ENCODE results near the gene GPR173.

The GPR173 gene

DNA sequence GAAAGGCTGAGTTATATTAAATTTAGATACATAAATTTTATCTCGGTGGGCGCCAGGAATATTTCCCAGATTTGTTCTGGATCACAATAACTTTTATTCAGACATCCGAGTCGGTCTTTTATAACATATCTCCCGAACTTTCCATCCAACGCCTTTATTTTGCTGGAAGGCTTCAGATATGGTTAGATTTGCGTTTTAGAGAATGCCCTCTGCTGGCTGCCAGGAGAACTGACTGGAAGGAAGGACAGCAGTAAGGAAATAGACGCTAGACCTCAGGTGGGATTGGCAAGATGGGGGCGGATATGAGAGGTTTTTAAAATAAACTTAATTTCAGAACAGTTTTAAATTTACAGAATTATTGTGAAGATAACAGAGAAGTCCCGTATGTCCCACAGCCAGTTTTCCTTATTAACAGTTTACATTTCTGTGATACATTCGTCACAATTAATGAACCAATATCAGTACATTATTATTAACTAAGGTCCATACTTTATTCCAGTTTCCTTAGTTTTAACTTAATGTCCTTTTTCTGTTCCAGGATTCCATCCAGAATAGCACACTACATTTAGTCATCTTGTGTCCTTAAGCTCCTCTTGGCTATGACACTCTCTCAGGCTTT is 40.7 kb downstream of the GPR173 start:
- H3K36me3 Mint-ChIP-seq (ENCODE audit: low read depth) = peaks cover 12% of the 10 kb centered on the region
- peaks cover 28% of the 10 kb centered on the region for H3K4me1 Mint-ChIP-seq (ENCODE audit: low read depth)
- H3K27ac Mint-ChIP-seq = peak overlapping the region; percentile 45
- H3K27me3 Mint-ChIP-seq (ENCODE audit: low read depth) = no peaks in the 10 kb centered on the region
- H3K4me3 Mint-ChIP-seq = peak overlapping the region; percentile 91
- H3K9me3 Mint-ChIP-seq = no peaks in the 10 kb centered on the region
- DNase-seq (ENCODE audit: low spot score) = no peak

DNA sequence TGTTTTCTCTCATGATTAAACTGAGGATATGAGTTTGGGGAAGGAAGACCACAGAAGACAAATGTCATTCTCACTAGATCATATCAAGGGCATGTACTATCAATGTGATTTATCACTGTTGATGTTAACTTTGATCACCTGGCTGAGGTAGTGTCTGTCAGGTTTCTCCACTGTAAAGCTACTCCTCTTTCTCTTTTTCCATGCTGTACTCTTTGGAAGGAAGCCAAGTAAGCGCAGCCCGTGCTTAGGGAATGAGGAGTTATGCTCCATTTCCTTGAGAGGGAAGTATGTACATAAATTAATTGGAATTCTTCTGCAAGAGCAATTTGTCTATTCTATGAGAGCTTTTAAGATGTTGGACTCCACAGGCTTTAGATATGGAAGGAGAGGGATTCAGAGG is 41.3 kb downstream of the GPR173 start:
- Mint-ChIP-seq H3K27ac (no peak overlapping the region), H3K4me3 (no peak overlapping the region), H3K27me3 (ENCODE audit: low read depth) (no peaks in the 10 kb centered on the region), H3K36me3 (ENCODE audit: low read depth) (peaks cover 10% of the 10 kb centered on the region), H3K9me3 (no peaks in the 10 kb centered on the region), H3K4me1 (ENCODE audit: low read depth) (peaks cover 26% of the 10 kb centered on the region)
- DNase-seq (ENCODE audit: low spot score) = no peak

DNA sequence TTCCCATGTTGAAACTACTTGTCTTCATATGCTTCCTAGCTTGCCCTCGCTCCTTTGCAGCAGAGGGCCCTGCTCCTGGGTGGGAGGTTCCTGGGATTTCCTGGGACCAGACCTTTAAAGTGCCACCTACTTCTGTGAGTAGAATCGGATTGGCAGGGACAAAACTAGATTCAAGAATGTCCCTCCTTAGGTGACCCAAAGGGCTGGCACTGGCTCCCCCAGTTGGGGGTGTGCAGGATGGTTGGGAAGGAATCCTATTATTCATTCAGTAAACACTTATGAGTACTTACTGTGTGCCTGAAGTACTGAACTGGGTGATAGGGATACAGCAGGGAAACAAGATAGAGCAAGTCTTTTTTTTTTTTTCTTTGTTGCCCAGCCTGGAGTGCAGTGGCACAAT is 42.8 kb downstream of the GPR173 start:
- Mint-ChIP-seq H3K27me3 (ENCODE audit: low read depth) (no peaks in the 10 kb centered on the region), H3K4me1 (ENCODE audit: low read depth) (peaks cover 26% of the 10 kb centered on the region), H3K4me3 (no peak overlapping the region), H3K9me3 (no peaks in the 10 kb centered on the region), H3K36me3 (ENCODE audit: low read depth) (peaks cover 5% of the 10 kb centered on the region), H3K27ac (no peak overlapping the region)
- DNase-seq (ENCODE audit: low spot score) = no peak

DNA sequence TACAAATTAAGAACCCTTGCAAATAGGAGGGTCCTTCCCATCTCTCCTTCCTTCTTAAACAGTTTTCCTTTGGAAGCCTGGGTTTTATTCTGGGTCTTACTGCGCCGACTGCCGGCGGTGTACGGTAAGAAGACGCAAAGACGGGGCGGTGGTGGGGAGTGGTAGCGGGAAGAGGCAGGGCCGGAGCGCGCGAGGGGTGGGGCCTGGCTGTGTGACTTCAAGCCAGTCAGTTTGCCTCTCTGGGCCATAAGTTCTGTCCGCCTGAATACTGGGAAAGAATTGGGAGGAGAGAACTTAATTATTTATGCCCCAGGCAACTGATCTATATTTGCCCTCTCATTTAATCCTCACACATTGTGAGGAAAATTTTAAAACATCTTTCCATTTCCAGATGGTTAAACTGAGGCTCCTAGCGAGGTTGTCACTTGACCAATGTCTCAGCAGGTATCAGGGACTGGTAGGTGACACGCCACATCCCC is 44.6 kb downstream of the GPR173 start:
- H3K4me1 Mint-ChIP-seq (ENCODE audit: low read depth) = peaks cover 22% of the 10 kb centered on the region
- no peaks in the 10 kb centered on the region for H3K9me3 Mint-ChIP-seq
- H3K27ac Mint-ChIP-seq = peak overlapping the region; percentile 87
- peak; percentile 72 for DNase-seq (ENCODE audit: low spot score)
- H3K36me3 Mint-ChIP-seq (ENCODE audit: low read depth) = peaks cover 4% of the 10 kb centered on the region
- peak overlapping the region; percentile 89 for H3K4me3 Mint-ChIP-seq
- no peaks in the 10 kb centered on the region for H3K27me3 Mint-ChIP-seq (ENCODE audit: low read depth)

DNA sequence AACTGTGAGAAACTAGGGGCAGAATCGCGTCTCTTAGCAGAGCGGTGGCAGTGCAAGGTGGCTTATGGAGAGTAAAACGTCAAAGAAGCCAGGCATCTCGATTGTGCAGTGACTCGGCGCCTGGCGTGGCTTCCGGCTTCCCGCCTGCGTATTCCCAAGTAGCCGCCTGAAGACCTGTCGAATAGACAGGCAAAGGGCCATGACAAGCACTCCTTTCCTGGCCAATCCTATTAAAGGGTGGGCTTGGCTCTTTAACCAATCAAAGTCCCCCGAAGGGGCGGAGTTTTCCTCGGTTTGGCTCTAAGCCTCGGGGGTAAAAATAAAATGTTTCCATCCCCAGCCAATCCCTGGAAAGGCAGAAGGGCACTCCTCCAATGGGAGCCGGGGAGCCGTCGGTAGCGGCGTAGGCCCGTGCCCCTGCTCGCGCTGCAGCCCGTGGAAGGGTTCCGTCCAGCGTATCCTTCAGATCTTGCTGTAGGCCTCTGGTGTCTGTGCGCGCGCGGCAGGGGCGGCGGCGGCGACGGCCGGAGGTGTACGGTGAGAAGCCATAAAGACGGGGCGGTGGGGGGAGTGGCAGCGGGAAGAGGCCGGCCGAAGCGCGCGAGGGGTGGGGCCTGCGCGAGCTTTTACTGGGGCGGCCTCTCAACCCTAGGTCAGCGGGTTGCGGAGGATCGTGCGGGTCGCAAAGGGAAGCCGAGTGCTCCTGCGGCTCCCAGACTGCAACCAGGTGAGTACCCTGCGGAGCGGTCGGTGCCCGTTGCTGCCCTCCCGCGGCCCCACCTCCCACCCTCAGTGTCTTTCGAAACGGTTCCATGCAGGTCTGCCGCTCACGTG is 45.4 kb downstream of the GPR173 start, which contains the start of gene KANTR:
TSS of gene KANTR (plus strand) at position 395 of the 834 bp plus-strand sequence. CDS start 30,131 bp downstream, outside the sequence.
- peaks cover 15% of the 10 kb centered on the region for H3K4me1 Mint-ChIP-seq (ENCODE audit: low read depth)
- no peaks in the 10 kb centered on the region for H3K27me3 Mint-ChIP-seq (ENCODE audit: low read depth)
- H3K27ac Mint-ChIP-seq = peak within 1 kb of the TSS; percentile 87
- peak within 1 kb of the TSS; percentile 89 for H3K4me3 Mint-ChIP-seq
- H3K36me3 Mint-ChIP-seq (ENCODE audit: low read depth) = peaks cover 6% of the 10 kb centered on the region
- no peaks in the 10 kb centered on the region for H3K9me3 Mint-ChIP-seq
- DNase-seq (ENCODE audit: low spot score) = peak; percentile 82

DNA sequence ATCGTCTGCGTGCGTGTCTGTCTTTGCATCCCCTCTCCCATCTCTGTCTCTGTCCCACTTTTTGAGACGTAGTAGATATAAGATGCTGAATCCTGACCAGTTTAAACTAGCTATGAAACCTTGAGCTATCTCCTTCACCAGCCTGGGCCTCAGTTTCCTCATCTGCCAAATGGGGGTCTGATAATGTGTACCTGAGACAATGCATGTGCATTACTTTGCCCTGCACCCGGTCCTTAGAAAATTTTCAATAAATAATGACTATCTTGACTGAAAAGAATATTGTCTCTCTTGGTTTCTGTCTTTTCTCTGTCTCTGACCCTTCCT is 46.0 kb downstream of the GPR173 start:
- H3K4me1 Mint-ChIP-seq (ENCODE audit: low read depth) = peaks cover 12% of the 10 kb centered on the region
- H3K27ac Mint-ChIP-seq = peak overlapping the region; percentile 87
- peak overlapping the region; percentile 89 for H3K4me3 Mint-ChIP-seq
- H3K27me3 Mint-ChIP-seq (ENCODE audit: low read depth) = no peaks in the 10 kb centered on the region
- no peak for DNase-seq (ENCODE audit: low spot score)
- H3K9me3 Mint-ChIP-seq = no peaks in the 10 kb centered on the region
- H3K36me3 Mint-ChIP-seq (ENCODE audit: low read depth) = peaks cover 9% of the 10 kb centered on the region

DNA sequence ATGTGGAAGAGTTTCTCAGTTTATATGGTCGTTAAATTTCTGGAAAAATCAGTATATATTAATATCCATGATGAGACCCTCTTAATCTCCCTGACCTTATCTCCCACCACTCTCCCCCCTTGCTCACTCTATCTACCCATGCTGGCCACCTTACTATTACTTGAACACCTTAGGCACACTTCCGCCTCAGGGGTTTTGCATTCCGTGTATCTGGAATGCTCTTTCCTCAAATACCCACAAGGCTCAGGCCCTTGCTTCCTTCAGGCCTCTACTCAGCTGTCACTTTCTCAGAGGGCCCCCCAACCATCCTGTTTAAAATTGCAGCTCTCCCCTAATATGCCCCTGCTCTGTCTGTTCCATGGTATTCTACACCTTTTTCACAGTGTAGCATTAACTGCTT is 47.2 kb downstream of the GPR173 start:
- Mint-ChIP-seq H3K9me3 (no peaks in the 10 kb centered on the region), H3K4me3 (peak overlapping the region; percentile 42), H3K27me3 (ENCODE audit: low read depth) (no peaks in the 10 kb centered on the region), H3K4me1 (ENCODE audit: low read depth) (peaks cover 12% of the 10 kb centered on the region), H3K36me3 (ENCODE audit: low read depth) (peaks cover 10% of the 10 kb centered on the region), H3K27ac (no peak overlapping the region)
- no peak for DNase-seq (ENCODE audit: low spot score)

DNA sequence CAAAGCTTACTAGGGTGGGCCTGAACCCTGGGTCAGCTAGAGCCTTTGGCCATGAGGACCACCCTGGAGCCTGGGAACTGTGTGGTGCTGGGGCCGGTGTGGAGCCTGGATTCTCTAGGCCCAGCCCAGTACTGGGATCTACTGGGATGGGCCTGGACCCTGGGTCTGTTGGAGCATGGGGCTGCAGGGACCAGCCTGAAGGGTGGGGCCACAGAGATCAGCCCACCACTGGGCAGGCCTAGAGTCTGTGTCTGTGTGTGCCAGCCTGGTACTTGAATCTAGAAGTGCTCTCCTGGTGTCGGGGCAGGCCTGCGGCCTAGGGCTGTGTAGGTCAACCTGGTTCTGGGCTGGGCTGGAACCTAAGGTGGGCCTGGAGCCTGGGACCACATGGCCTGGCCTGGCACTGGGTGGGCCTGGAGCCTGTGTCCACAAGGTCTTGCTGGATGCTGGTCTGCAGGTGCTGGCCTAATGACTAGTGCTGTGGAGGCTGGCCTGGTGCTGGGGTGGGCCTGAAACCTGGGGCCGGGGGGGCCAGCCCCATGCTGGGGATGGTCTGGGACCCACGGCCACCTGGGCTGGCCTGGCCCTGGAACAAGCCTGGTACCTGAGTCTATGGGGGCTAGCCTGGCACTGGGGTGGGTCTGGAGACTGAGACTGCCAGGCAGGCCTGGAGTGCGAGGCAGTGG is 66.4 kb downstream of the GPR173 start:
- H3K27ac Mint-ChIP-seq = no peak overlapping the region
- H3K4me1 Mint-ChIP-seq (ENCODE audit: low read depth) = peaks cover 9% of the 10 kb centered on the region
- no peak for DNase-seq (ENCODE audit: low spot score)
- peaks cover 4% of the 10 kb centered on the region for H3K36me3 Mint-ChIP-seq (ENCODE audit: low read depth)
- H3K4me3 Mint-ChIP-seq = no peak overlapping the region
- no peaks in the 10 kb centered on the region for H3K27me3 Mint-ChIP-seq (ENCODE audit: low read depth)
- no peaks in the 10 kb centered on the region for H3K9me3 Mint-ChIP-seq

DNA sequence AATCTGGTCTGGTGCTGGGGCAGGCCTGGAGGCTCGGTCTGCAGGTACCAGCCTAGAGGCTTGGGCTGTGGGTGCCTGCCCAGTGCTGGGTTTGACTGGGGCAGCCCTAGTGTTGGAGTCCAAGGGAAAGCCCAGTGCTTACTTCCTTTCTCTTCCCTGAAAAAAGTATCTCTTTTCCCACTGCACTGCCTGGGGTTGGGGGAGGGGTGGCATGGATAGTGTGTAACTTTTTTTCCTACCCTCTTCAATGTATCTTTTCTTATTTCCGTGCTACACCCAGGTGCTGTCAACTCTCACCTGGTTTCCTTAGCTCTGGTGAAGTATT is 66.9 kb downstream of the GPR173 start:
- peaks cover 4% of the 10 kb centered on the region for H3K36me3 Mint-ChIP-seq (ENCODE audit: low read depth)
- no peak overlapping the region for H3K27ac Mint-ChIP-seq
- no peaks in the 10 kb centered on the region for H3K9me3 Mint-ChIP-seq
- no peak for DNase-seq (ENCODE audit: low spot score)
- no peaks in the 10 kb centered on the region for H3K27me3 Mint-ChIP-seq (ENCODE audit: low read depth)
- no peak overlapping the region for H3K4me3 Mint-ChIP-seq
- peaks cover 9% of the 10 kb centered on the region for H3K4me1 Mint-ChIP-seq (ENCODE audit: low read depth)

DNA sequence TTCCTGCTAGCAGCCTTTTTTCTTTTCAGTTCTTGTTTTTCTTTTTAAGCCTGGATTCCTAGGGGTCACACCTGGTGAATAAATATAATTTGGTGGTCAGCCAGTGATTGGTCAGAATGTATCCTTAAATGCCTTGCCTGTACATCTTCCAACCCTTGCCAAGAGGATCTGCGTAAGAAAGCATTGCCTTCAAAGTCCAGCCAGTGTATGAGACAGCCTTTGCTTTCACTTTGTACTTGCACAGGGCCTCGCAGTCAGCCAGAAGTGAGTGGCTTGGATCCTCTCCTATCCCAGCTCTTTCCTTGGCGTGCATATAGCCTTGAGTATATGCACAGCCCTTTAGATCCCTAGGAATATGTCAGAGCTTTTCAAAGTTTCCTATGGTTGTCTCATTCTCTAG is 67.5 kb downstream of the GPR173 start:
- no peaks in the 10 kb centered on the region for H3K9me3 Mint-ChIP-seq
- H3K4me1 Mint-ChIP-seq (ENCODE audit: low read depth) = peaks cover 9% of the 10 kb centered on the region
- no peaks in the 10 kb centered on the region for H3K27me3 Mint-ChIP-seq (ENCODE audit: low read depth)
- peaks cover 4% of the 10 kb centered on the region for H3K36me3 Mint-ChIP-seq (ENCODE audit: low read depth)
- H3K27ac Mint-ChIP-seq = no peak overlapping the region
- DNase-seq (ENCODE audit: low spot score) = no peak
- H3K4me3 Mint-ChIP-seq = no peak overlapping the region

DNA sequence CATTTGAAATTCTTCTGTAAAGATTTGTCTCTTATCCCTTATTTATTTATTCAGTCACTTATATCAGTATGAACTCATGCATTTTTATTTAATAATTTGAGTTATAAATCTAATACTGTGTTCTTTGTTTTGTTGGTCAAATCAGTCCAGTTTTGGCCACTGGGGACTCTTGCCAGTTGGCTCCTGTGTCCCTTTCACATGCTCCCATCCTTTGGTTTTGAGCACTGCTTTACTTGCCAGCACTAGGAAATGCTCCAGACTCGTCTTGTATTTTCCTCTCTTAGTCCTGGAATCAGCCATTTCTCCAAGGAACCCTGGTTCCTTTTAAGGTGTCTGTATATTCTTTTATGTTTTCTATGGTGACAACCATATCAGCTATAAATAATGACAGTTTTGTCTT is 73.4 kb downstream of the GPR173 start:
- no peak for DNase-seq (ENCODE audit: low spot score)
- no peak overlapping the region for H3K4me3 Mint-ChIP-seq
- no peak overlapping the region for H3K27ac Mint-ChIP-seq
- peaks cover 5% of the 10 kb centered on the region for H3K36me3 Mint-ChIP-seq (ENCODE audit: low read depth)
- no peaks in the 10 kb centered on the region for H3K27me3 Mint-ChIP-seq (ENCODE audit: low read depth)
- peaks cover 14% of the 10 kb centered on the region for H3K4me1 Mint-ChIP-seq (ENCODE audit: low read depth)
- peaks cover 4% of the 10 kb centered on the region for H3K9me3 Mint-ChIP-seq

DNA sequence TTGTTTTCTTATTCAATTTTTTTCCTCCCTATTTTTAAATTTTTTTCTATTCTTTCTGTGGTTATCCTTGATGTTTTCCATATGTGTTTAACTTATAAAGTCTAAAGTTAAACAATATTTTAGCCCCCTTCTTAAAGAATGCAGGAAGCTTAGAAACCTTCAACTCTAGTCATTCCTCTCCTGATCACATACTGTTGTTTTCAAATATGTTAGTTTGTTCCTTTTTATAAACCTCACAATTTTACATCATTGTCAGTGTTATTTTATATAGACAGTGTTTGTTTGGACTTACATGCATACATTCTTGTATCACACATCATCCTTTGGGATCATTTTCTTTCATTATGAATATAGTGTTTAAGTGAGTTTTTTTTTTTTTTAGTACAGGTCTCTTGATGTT is 76.9 kb downstream of the GPR173 start:
- Mint-ChIP-seq H3K27me3 (ENCODE audit: low read depth) (no peaks in the 10 kb centered on the region), H3K27ac (no peak overlapping the region), H3K4me3 (no peak overlapping the region), H3K4me1 (ENCODE audit: low read depth) (peaks cover 14% of the 10 kb centered on the region), H3K36me3 (ENCODE audit: low read depth) (peaks cover 5% of the 10 kb centered on the region), H3K9me3 (peaks cover 4% of the 10 kb centered on the region)
- DNase-seq (ENCODE audit: low spot score) = no peak

DNA sequence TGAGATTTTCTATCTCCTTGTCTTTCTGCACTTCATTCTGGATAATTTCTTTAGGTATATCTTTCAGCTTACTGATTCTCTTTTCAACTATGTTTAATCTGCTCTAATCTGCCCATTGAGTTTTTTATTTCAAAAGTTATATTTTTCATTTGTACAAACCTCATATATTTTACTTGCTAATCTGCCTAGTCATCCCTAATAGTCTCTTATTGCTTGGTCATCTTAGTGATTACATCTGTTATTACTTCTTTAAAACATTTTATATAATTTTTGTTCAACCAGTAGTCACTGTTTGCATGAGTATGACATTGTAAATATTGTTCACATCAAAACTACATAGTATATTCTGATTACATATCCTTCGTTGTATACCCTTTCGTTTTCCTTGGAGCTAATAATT is 77.8 kb downstream of the GPR173 start:
- Mint-ChIP-seq H3K27ac (no peak overlapping the region), H3K9me3 (peaks cover 4% of the 10 kb centered on the region), H3K4me1 (ENCODE audit: low read depth) (peaks cover 14% of the 10 kb centered on the region), H3K36me3 (ENCODE audit: low read depth) (peaks cover 5% of the 10 kb centered on the region), H3K27me3 (ENCODE audit: low read depth) (no peaks in the 10 kb centered on the region), H3K4me3 (no peak overlapping the region)
- no peak for DNase-seq (ENCODE audit: low spot score)

DNA sequence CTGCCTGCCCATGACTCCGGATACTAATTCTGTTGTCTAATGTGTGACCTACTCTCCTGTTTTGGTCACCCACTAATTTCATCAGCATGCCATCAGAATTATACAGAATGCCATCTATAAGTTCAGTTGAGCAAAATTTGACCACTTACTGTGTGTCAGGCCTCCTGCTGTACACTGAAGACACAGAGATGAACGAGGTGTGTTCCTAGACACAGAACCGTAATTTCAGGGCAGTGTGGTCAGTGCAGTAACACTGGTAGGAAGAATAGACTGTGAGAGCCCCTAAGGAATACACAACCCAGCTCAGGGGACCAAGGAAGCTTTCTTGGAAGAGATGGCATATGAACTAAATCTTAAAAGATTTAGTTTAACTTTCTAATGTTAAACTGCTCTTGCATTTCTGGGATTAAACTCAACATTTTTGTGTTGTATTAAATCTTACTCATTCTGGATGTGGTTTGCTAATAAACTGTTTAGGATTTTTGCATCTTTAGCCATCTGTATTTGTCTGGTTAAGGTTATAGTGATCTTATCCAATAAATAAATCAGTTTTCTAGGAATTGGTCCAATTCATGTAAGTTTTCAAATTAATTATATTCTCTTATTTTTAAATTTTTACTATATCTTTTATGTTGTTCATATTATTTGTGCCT is 79.6 kb downstream of the GPR173 start:
- H3K27ac Mint-ChIP-seq = no peak overlapping the region
- no peaks in the 10 kb centered on the region for H3K27me3 Mint-ChIP-seq (ENCODE audit: low read depth)
- peaks cover 14% of the 10 kb centered on the region for H3K4me1 Mint-ChIP-seq (ENCODE audit: low read depth)
- H3K36me3 Mint-ChIP-seq (ENCODE audit: low read depth) = peaks cover 5% of the 10 kb centered on the region
- peaks cover 4% of the 10 kb centered on the region for H3K9me3 Mint-ChIP-seq
- no peak overlapping the region for H3K4me3 Mint-ChIP-seq
- DNase-seq (ENCODE audit: low spot score) = no peak

Data from T-helper 2 cell treated with Interferon-gamma antibody and Interleukin-4, amounts not matched to agents 5 μg/mL and 100 μg/mL, for 36 hours (primary cell).